Body of pancreas (tissue), 4 donors: ENCODE data around the gene GP1BB.

Experiments
- POLR2A ChIP-seq, 3 donors: fragments of 450-650 bp; IDR thresholded peaks; one replicate each; pipeline ENCODE4 v1.6.1; 2016; ENCODE audit warnings: antibody characterized with exemption in 3 of 3, mild to moderate bottlenecking in 2 of 3
- TF ChIP-seq, protein P1 (sequence below), 7 experiments: fragments of 450-650 bp in 4 of 7; fragments of 200-600 bp in 3 of 7; sonication (generic) in 3 of 7; IDR thresholded peaks; one replicate each; pipeline ENCODE4 v1.5.1; 2016 to 2019; ENCODE audit warnings: antibody characterized with exemption in 7 of 7

DNA sequence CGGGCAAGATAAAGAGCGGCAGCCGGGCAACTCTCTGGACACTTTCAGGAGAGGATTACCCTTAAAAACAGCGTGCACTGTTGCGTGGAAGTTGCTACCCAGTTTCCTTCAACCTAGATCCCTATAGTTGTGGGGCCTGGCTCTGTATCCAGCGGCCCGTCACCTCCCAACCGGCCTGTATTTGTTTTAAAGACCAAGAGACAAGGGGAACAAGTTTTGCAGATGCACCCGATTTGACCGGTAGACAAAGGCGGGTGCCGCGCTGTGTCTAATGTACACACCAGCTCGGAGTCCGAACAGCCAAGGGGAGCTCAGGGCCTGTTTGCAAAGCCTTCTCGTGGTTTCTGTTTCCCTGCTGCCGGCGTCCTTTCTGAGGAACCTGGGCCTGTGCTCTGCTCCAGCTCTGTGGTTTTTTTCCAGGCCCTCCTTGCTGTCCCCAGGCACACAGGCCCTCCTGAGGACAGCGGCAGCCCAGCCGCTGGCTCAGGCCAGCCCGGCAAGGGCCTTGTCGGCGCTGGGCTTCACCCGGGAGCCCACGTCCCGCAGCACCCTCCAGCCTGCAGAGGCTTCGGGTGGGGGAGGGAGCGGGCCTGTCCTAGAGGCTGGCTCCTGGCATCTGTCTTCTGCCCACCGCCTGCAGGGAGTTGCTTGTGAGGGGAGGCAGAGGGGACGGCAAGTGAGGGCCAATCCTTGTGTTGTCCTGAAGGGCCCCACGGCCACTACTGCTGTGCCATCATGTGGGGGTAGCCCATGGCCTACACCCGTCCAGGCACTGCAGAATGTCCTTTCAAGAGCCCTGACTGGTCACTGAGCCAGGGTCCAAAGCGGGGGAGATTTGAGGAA is 38.6 kb downstream of the GP1BB start:
- TF ChIP-seq, protein P1, sequence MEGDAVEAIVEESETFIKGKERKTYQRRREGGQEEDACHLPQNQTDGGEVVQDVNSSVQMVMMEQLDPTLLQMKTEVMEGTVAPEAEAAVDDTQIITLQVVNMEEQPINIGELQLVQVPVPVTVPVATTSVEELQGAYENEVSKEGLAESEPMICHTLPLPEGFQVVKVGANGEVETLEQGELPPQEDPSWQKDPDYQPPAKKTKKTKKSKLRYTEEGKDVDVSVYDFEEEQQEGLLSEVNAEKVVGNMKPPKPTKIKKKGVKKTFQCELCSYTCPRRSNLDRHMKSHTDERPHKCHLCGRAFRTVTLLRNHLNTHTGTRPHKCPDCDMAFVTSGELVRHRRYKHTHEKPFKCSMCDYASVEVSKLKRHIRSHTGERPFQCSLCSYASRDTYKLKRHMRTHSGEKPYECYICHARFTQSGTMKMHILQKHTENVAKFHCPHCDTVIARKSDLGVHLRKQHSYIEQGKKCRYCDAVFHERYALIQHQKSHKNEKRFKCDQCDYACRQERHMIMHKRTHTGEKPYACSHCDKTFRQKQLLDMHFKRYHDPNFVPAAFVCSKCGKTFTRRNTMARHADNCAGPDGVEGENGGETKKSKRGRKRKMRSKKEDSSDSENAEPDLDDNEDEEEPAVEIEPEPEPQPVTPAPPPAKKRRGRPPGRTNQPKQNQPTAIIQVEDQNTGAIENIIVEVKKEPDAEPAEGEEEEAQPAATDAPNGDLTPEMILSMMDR (IDR thresholded peaks at IDR 0.05), result no peak
- no peak for TF ChIP-seq POLR2A (IDR thresholded peaks at IDR 0.05)
